Activated naive CD8-positive, alpha-beta T cell treated with anti-CD3 and anti-CD28 coated beads, Interleukin-2, amount 10 ng/mL, durations not matched to agents 7 days and 5 days (primary cell): ENCODE data around the gene TRAPPC2L. TPM values are rescaled to one million over a fixed set of nuclear protein-coding genes. Genes with fewer than 3 reads are reported as not detected.

Experiments used
- ATAC-seq: fragments of 150-1000 bp; cut with Tn5 transposase; one replicate; pipeline ENCODE4 v1.10.0; 2021; ENCODE audit warnings: low read depth, moderate library complexity
- POLR2A ChIA-PET: fragments of 350-600 bp; sonication (Branson Sonifier 250); formaldehyde crosslinking; loops from one replicate; lab custom pipeline; 2021; ENCODE audit warnings: antibody characterized with exemption; lab: Charles Lee
- DNase-seq: peaks from one replicate; pipeline ENCODE4 v3.0.0; 2021
- H3K27ac Mint-ChIP-seq: one replicate; pipeline ENCODE4 v1.8.0; 2022; ENCODE audit warnings: mild to moderate bottlenecking, mixed read lengths
- H3K27me3 Mint-ChIP-seq: one replicate; pipeline ENCODE4 v1.8.0; 2022; ENCODE audit warnings: mild to moderate bottlenecking, moderate library complexity, mixed read lengths
- H3K36me3 Mint-ChIP-seq: one replicate; pipeline ENCODE4 v1.8.0; 2021; ENCODE audit warnings: mild to moderate bottlenecking, mixed read lengths
- H3K4me1 Mint-ChIP-seq: one replicate; pipeline ENCODE4 v1.8.0; 2021; ENCODE audit warnings: mixed read lengths
- H3K4me3 Mint-ChIP-seq: one replicate; pipeline ENCODE4 v1.8.0; 2022; ENCODE audit warnings: mild to moderate bottlenecking, moderate library complexity, mixed read lengths
- H3K9me3 Mint-ChIP-seq: one replicate; pipeline ENCODE4 v1.8.0; 2021; ENCODE audit warnings: mixed read lengths
- total RNA-seq, 2 experiments: library from RNA; stranded (reverse); gene quantifications; one replicate each; pipeline ENCODE4 v1.2.3, GENCODE V29; 2021

Gene TRAPPC2L
- total RNA-seq, 2 experiments from 2014 or later, result 47.4 to 50.9 TPM

DNA sequence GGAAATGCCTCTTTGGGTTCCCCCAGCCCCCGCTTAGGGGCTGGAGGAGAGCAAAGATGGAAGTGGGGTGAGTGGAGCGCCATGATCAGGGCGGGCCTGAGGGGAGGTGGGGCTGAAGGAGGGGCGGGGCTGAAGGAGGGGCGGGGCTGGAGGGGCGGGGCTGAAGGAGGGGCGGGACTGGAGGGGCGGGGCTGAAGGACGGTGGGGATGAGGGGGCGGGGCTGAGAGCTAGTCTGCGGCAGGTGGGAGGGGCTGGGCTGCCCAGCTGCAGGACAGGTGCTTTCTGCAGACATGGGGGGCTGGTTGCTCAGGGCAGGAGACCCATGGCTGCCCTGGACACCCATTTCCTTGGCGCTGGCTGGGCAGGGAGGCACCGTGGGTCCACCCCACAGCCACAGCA lies 48.6 kb downstream of the TRAPPC2L start:
- no peak for ATAC-seq
- no peak for DNase-seq
- H3K36me3 Mint-ChIP-seq, result no peaks in the 10 kb centered on the region
- no peaks in the 10 kb centered on the region for H3K27me3 Mint-ChIP-seq
- H3K4me1 Mint-ChIP-seq, result peaks cover 2% of the 10 kb centered on the region
- no peak overlapping the region for H3K4me3 Mint-ChIP-seq
- no peaks in the 10 kb centered on the region for H3K9me3 Mint-ChIP-seq
- H3K27ac Mint-ChIP-seq, result no peak overlapping the region
- POLR2A ChIA-PET, result no interaction called here

DNA sequence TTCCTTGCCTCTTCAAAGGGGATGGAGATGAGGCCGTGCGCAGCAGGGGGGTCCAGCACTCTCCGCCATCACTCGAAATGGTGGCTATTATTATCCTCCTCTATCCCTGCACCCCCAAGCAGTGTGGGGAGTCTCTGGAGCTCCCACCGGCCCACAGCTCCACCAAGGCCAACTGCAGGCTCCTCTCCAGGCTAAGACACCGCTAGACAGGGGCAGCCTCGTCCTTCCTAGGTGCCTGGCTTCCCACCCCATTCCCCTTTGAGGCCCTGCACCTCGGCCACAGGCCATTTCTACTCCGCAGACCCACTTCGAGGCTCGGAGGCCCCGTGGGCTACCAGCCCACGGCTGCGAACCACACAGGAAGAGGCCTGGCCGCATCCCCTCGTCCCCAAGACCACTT lies 49.1 kb downstream of the TRAPPC2L start:
- Mint-ChIP-seq H3K4me3 (no peak overlapping the region), H3K27me3 (no peaks in the 10 kb centered on the region), H3K36me3 (no peaks in the 10 kb centered on the region), H3K4me1 (peaks cover 2% of the 10 kb centered on the region), H3K9me3 (no peaks in the 10 kb centered on the region), H3K27ac (no peak overlapping the region)
- ATAC-seq (no peak), DNase-seq (no peak)
- POLR2A ChIA-PET, result no interaction called here

DNA sequence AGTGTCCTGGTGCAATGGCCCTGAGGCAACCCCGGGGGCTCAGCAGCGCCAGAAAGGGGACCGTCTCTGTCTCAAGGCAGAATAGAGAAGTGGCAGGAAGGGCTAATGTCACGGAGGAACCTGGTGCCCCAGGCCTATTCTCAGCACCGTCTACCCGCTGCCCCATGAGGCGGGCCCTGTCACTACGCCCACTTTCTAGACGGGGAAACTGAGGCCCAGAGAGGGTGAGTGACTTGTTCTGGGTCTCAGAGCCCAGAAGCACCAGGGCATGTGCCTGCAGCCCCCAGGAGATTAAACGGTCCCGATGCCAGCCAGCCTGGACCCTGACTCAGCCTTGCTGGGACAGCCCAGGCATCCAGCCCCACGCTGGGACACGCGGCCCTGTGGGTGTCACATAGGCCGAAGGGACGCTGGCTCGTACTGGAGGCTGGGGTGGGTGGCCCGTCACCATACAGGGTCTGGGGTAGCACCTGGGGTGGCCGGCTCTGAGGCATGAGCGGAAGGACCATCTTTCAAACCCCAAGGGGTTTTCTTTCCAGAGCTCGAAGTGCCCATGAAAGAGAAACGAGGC lies 49.7 kb downstream of the TRAPPC2L start:
- ATAC-seq, result no peak
- Mint-ChIP-seq H3K27ac (no peak overlapping the region), H3K9me3 (no peaks in the 10 kb centered on the region), H3K36me3 (no peaks in the 10 kb centered on the region), H3K4me1 (peaks cover 2% of the 10 kb centered on the region), H3K4me3 (no peak overlapping the region), H3K27me3 (no peaks in the 10 kb centered on the region)
- DNase-seq, result no peak
- POLR2A ChIA-PET, result no interaction called here

DNA sequence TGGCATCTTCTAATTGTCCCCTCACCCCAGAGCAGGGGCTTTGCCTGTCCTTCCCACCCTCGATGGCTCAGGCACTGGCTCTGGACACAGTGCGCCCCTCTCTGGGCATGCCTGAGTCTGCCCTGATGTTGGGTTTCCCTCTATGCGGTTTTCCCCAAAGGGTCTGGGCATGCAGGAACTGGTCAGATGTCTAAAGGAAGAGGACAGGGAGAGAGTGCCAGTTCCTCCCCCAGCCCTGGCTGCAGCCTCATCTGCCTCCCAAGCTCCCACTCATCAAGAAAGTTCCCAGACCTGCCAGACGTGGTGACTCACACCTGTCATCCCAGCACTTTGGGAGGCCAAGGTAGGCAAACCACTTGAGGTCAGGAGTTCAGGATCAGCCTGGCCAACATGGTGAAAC lies 50.8 kb downstream of the TRAPPC2L start:
- ATAC-seq (no peak), DNase-seq (no peak)
- H3K4me1 Mint-ChIP-seq, result peaks cover 2% of the 10 kb centered on the region
- no peak overlapping the region for H3K27ac Mint-ChIP-seq
- H3K9me3 Mint-ChIP-seq, result no peaks in the 10 kb centered on the region
- no peaks in the 10 kb centered on the region for H3K36me3 Mint-ChIP-seq
- POLR2A ChIA-PET, result no interaction called here
- H3K27me3 Mint-ChIP-seq, result no peaks in the 10 kb centered on the region
- H3K4me3 Mint-ChIP-seq, result no peak overlapping the region

DNA sequence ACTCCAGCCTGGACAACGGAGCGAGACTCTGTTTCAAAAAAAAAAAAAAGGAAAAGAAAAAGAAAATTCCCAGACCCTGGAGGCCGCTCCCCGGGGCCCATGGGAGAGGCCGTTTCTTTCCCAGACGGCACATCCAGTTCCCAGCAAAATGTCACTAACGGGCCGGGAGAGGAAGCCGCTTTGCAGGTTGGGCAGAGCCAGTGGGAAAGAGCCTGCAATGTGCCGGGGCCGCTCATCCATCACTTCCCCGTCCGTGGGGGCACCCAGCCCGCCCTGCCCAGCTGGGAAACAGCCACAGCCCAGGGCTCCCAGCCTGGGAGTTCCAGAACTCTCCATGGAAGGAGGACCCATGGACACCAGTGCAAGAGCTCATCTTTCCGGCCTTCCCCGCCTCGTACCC lies 51.4 kb downstream of the TRAPPC2L start:
- Mint-ChIP-seq H3K4me1 (peaks cover 2% of the 10 kb centered on the region), H3K27ac (no peak overlapping the region), H3K27me3 (no peaks in the 10 kb centered on the region), H3K36me3 (no peaks in the 10 kb centered on the region), H3K9me3 (no peaks in the 10 kb centered on the region), H3K4me3 (no peak overlapping the region)
- ATAC-seq (no peak), DNase-seq (no peak)
- POLR2A ChIA-PET, result no interaction called here

DNA sequence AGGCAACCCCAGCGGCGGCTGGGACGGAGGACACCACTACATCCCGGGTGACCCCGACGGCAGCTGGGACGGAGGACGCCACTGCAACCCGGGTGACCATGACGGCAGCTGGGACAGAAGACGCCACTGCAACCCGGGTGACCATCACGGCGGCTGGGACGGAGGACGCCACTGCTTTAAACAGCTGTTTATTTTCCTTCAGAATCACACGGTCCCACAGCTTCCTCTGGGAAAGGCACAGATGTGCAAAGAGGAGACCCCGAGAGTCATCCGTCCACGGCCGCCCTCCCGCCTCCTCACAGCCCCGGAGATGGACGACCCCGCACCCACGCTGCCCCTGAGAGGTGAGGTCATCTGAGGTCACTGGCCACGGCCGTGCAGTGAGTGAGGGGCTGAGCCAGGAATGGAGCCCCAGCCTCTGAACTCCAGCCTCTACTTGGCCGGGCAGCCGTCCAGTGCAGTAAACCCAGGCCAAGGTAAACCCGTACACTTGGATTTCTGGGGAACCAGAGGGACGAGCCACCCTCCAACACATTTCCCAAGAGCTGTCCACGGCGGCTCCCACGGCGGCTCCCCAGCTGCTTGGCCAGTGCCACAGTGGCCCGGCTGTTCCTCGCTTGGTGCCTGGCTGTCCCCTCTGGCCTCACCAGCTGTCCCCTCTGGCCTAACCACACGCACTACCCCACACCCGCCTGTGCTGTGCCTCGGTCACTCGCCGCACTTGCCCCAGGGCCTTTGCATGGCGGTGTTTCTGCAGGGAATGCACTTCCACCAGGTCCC lies 52.7 kb downstream of the TRAPPC2L start:
- POLR2A ChIA-PET, result no interaction called here
- ATAC-seq (no peak), DNase-seq (no peak)
- H3K27me3 Mint-ChIP-seq, result no peaks in the 10 kb centered on the region
- no peak overlapping the region for H3K4me3 Mint-ChIP-seq
- H3K4me1 Mint-ChIP-seq, result peaks cover 2% of the 10 kb centered on the region
- peaks cover 2% of the 10 kb centered on the region for H3K9me3 Mint-ChIP-seq
- no peak overlapping the region for H3K27ac Mint-ChIP-seq
- no peaks in the 10 kb centered on the region for H3K36me3 Mint-ChIP-seq

DNA sequence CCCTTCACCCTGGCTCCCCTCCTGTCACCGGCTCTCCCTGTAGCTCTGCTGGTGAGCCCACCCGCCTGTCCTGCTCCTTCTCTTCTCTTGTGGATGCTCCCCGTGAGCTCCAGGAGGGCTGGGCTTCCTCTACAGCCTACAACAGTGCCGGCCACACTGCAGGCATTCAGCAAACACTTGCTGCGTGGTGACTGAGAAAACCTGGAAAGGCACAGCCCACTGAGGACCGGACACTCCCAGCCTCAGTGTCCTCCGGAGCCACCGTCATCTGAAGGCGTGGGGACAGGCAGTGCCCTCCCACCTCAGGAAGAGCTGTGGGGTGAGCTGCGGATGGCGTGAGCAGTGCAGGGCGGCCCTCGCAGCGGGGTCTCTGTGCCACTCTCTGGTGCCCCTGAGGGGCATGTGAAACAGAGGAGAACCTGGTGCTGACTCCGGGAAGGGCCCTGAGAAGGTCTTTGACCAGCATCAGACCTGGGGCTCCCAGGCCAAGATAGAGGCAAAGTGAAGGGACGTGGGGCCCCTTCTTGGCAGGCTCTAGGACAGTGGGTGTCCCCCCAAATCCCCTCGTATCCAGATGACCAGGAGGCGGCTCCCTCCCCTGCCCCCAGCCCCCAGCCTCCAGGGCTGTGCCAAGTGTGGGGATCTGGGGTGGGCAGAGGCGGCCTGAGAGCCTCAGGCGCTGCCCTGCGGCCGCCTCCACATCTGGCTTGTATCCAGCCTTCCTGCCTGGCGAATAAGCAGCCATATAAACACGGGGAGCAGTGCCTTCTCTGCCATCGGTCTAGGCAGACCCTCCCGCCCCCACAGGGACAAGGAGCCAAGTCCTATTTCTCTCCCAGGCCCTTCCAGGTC lies 53.6 kb downstream of the TRAPPC2L start:
- POLR2A ChIA-PET, result no interaction called here
- DNase-seq, result no peak
- Mint-ChIP-seq H3K27ac (no peak overlapping the region), H3K27me3 (no peaks in the 10 kb centered on the region), H3K36me3 (no peaks in the 10 kb centered on the region), H3K4me3 (no peak overlapping the region), H3K9me3 (peaks cover 2% of the 10 kb centered on the region), H3K4me1 (no peaks in the 10 kb centered on the region)
- no peak for ATAC-seq

DNA sequence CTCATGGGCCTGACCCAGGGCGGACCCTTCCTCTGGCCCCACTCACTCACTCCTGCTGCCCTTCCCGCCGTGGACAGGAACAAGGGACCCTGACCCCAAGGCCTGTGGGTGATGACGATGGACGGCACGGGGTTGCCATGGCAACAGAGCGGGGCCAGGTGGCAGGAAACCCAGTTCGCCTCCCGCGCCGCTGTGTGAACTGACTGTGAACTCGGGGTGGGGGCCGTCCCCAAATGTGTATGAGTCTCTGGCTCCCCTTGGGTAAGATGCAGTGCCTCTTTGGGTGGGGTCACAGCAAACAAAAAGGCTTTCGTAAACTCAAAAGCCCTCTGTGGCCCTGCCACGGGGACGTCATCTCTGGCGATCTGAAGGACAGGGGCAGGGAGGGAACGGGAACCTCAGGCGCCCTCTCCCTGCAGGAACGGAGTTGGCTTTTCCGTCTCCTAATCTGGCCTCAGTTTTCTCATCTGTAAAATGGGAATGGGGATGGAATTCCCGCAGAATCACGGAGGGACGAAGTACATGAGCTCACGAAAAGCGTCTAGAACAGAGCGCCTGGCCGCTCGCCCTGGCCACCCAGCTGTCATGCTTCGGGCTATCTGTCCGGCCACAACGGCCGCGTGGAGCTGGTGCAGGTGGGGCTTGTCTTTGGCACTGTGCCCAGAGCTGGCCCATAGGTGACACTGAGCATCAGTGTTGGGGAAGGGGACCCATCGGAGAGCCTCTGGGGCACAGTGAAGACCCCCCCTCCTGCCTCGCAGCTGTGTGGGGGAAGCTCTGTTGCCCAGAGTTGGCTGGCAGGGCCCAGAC lies 54.4 kb downstream of the TRAPPC2L start:
- H3K4me1 Mint-ChIP-seq, result no peaks in the 10 kb centered on the region
- no peaks in the 10 kb centered on the region for H3K27me3 Mint-ChIP-seq
- DNase-seq (no peak), ATAC-seq (no peak)
- POLR2A ChIA-PET, result no interaction called here
- H3K27ac Mint-ChIP-seq, result no peak overlapping the region
- peaks cover 2% of the 10 kb centered on the region for H3K9me3 Mint-ChIP-seq
- H3K36me3 Mint-ChIP-seq, result no peaks in the 10 kb centered on the region
- H3K4me3 Mint-ChIP-seq, result no peak overlapping the region

DNA sequence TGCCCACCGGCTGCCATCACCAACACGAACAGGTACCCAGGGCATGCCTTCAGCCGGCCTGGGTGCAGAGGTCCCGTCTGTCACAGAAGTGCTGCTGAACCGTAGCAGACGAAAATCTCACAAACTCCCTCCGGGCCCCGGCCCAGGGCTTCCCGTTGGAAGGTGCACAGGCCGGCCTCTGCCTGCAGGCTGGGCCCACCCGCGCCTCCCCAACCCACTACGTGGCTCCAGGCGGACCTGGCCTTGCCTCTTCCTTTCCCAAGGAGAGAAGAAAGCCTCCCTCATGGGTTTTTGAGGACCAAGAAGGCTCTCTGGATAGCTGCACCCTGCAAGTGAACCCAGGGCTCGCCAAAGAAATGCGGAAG lies 55.0 kb downstream of the TRAPPC2L start:
- Mint-ChIP-seq H3K4me3 (no peak overlapping the region), H3K27ac (no peak overlapping the region), H3K4me1 (no peaks in the 10 kb centered on the region), H3K9me3 (peaks cover 2% of the 10 kb centered on the region), H3K27me3 (no peaks in the 10 kb centered on the region), H3K36me3 (no peaks in the 10 kb centered on the region)
- POLR2A ChIA-PET, result no interaction called here
- no peak for ATAC-seq
- DNase-seq, result no peak

Other genes starting within 250 kb of the TRAPPC2L start
- under 1 TPM in 1 of 2 experiments, not detected in 1; 0.68 TPM for gene IL17C, start 218.6 kb upstream of the TRAPPC2L start, total RNA-seq
- 100 to 1,000 TPM; 505 to 513 TPM for gene CYBA, start 206.1 kb upstream of the TRAPPC2L start, total RNA-seq
- 10 to 100 TPM; 80.7 to 84.2 TPM for gene MVD, start 194.0 kb upstream of the TRAPPC2L start, total RNA-seq
- gene SNAI3, start 170.6 kb upstream of the TRAPPC2L start, total RNA-seq, result 10 to 100 TPM; 14.4 to 15.0 TPM
- 100 to 1,000 TPM; 227 to 229 TPM for gene RNF166, start 150.7 kb upstream of the TRAPPC2L start, total RNA-seq
- gene CTU2, start 150.6 kb upstream of the TRAPPC2L start, total RNA-seq, result 10 to 100 TPM; 22.8 to 25.7 TPM
- gene PIEZO1, start 71.9 kb upstream of the TRAPPC2L start, total RNA-seq, result 100 to 1,000 TPM; 206 to 220 TPM
- 100 to 1,000 TPM; 135 to 140 TPM for gene CDT1, start 53.3 kb upstream of the TRAPPC2L start, total RNA-seq
- 100 to 1,000 TPM; 124 to 139 TPM for gene APRT, start 45.2 kb upstream of the TRAPPC2L start, total RNA-seq
- 10 to 100 TPM; 50.9 to 51.8 TPM for gene GALNS, start 180 bp upstream of the TRAPPC2L start, total RNA-seq
- gene PABPN1L, start 9.5 kb downstream of the TRAPPC2L start, total RNA-seq, result not detected
- gene CBFA2T3, start 120.1 kb downstream of the TRAPPC2L start, total RNA-seq, result under 1 TPM; 0.08 to 0.26 TPM
- gene ACSF3, start 236.7 kb downstream of the TRAPPC2L start, total RNA-seq, result 10 to 100 TPM; 53.0 to 53.7 TPM